K562 (cell line): ENCODE measurements around the gene SETDB1. TPM values are rescaled to one million over a fixed set of nuclear protein-coding genes. Genes with fewer than 3 reads are reported as not detected.
A peak's percentile ranks its signal among the peaks of the same experiment; 100 is the strongest.

ENCODE experiments used
- BRD9 ChIP-seq: fragments of 450-650 bp; IDR thresholded peaks from 2 replicates; pipeline ENCODE4 v1.6.1; 2018; ENCODE audit warnings: low read depth; ENCODE audit not compliant: partially characterized antibody
- FOXK1 ChIP-seq: sonication (generic); formaldehyde crosslinking; IDR thresholded peaks from 2 replicates; pipeline ENCODE4 v1.8.0; 2022; ENCODE audit warnings: missing genetic modification reagents, mild to moderate bottlenecking, borderline replicate concordance
- HDGF ChIP-seq: fragments of 450-650 bp; IDR thresholded peaks from 2 replicates; pipeline ENCODE4 v1.6.1; 2016
- KAT2B ChIP-seq: IDR thresholded peaks from one replicate; pipeline ENCODE4 v1.6.1; 2012; ENCODE audit warnings: low read depth, mild to moderate bottlenecking, control low read depth, inconsistent platforms, low read length, moderate library complexity
- LEF1 ChIP-seq: fragments of 450-650 bp; IDR thresholded peaks from 2 replicates; pipeline ENCODE4 v1.6.1; 2016; ENCODE audit warnings: mild to moderate bottlenecking
- MAZ ChIP-seq, 2 experiments: fragments of 450-650 bp in 1 of 2; sonication (generic) in 1 of 2; formaldehyde crosslinking; IDR thresholded peaks in 1 of 2; conservative IDR thresholded peaks in 1 of 2; 2 replicates each; pipeline versions ENCODE4 v1.4.0 to v1.5.0; 2020; ENCODE audit warnings: mild to moderate bottlenecking in 1 of 2, missing genetic modification reagents in 1 of 2
- NCOA1 ChIP-seq: fragments of 450-650 bp; IDR thresholded peaks from 2 replicates; pipeline ENCODE4 v1.6.1; 2016; ENCODE audit warnings: low read depth
- NR4A1 ChIP-seq, 2 experiments: fragments of 250-450 bp in 1 of 2; fragments of 450-650 bp in 1 of 2; sonication (Bioruptor Pico) in 1 of 2; IDR thresholded peaks; 2 replicates each; pipeline versions ENCODE4 v1.4.0 to v1.6.1; 2016 to 2020; ENCODE audit warnings: mild to moderate bottlenecking in 2 of 2, missing compliant biosample characterization in 1 of 2, missing genetic modification characterization in 1 of 2, moderate library complexity in 1 of 2
- PCBP1 ChIP-seq: fragments of 200-400 bp; formaldehyde crosslinking; IDR thresholded peaks from 2 replicates; pipeline ENCODE4 v1.6.1; 2018; ENCODE audit warnings: mild to moderate bottlenecking, low read depth, low read length; ENCODE audit not compliant: poor library complexity, severe bottlenecking
- RAD51 ChIP-seq: fragments of 450-650 bp; IDR thresholded peaks from 2 replicates; pipeline ENCODE4 v1.7.1; 2016; ENCODE audit warnings: low read depth, mild to moderate bottlenecking, borderline replicate concordance
- TCF7 ChIP-seq: sonication (generic); IDR thresholded peaks from 2 replicates; pipeline ENCODE4 v1.6.1; 2016; ENCODE audit warnings: antibody characterized with exemption, borderline replicate concordance
- ZBTB12 ChIP-seq: fragments of 250-450 bp; sonication (Bioruptor Pico); IDR thresholded peaks from 2 replicates; pipeline ENCODE4 v1.4.0; 2020
- ZFP30 ChIP-seq: fragments of 250-450 bp; sonication (Bioruptor Pico); IDR thresholded peaks from 2 replicates; pipeline ENCODE4 v1.8.0; 2022; ENCODE audit warnings: moderate library complexity, mild to moderate bottlenecking, inconsistent platforms, borderline replicate concordance
- polyA plus RNA-seq, 8 experiments: library from polyadenylated mRNA; depleted of rRNA in 4 of 8; stranded (reverse) in 5 of 8; unstranded in 3 of 8; fragments of >200 nt; fragmentation: Nextera tagmentation in 2 of 8; fragmentation: Illumina TruSeq in 1 of 8; extraction: Ambion mirVana in 2 of 8; extraction: Trizol in 1 of 8; gene quantifications; 2 replicates each; pipeline versions ENCODE4 v1.2.1 to v1.2.3, GENCODE V29; 2011 to 2014; ENCODE audit warnings: inconsistent platforms in 1 of 8, missing spikeins in 1 of 8
- total RNA-seq, 7 experiments: library from RNA; depleted of rRNA in 6 of 7; stranded (reverse); fragments of >200 nt in 6 of 7; fragmentation: Illumina TruSeq in 2 of 7; extraction: Trizol in 2 of 7; gene quantifications; 2 replicates each; pipeline versions ENCODE4 v1.2.1 to v1.2.3, GENCODE V29; 2011 to 2021; ENCODE audit warnings: low replicate concordance in 1 of 7
- TF ChIP-seq, protein P1 (sequence below): fragments of 450-650 bp; formaldehyde crosslinking; IDR thresholded peaks from 2 replicates; pipeline ENCODE4 v1.4.0; 2022; ENCODE audit warnings: missing genetic modification characterization
- TF ChIP-seq, protein P2 (sequence below): sonication (generic); formaldehyde crosslinking; IDR thresholded peaks from 2 replicates; pipeline ENCODE4 v1.8.1; 2023; ENCODE audit warnings: mild to moderate bottlenecking, missing genetic modification reagents
- TF ChIP-seq, protein P3 (sequence below): sonication (generic); formaldehyde crosslinking; IDR thresholded peaks from 2 replicates; pipeline ENCODE4 v1.8.0; 2022; ENCODE audit warnings: missing genetic modification reagents, mild to moderate bottlenecking, borderline replicate concordance
- TF ChIP-seq, protein P4 (sequence below): fragments of 450-650 bp; formaldehyde crosslinking; IDR thresholded peaks from 2 replicates; pipeline ENCODE4 v1.4.0; 2020; ENCODE audit warnings: mild to moderate bottlenecking, moderate library complexity

The SETDB1 gene
- total and polyA plus RNA-seq, 9 of the 15 experiments (the other 6 are each of a cell fraction or from before 2014, with no cell fraction given): 21.5 to 64.4 (median 42.0) TPM

- TF ChIP-seq, protein P1, sequence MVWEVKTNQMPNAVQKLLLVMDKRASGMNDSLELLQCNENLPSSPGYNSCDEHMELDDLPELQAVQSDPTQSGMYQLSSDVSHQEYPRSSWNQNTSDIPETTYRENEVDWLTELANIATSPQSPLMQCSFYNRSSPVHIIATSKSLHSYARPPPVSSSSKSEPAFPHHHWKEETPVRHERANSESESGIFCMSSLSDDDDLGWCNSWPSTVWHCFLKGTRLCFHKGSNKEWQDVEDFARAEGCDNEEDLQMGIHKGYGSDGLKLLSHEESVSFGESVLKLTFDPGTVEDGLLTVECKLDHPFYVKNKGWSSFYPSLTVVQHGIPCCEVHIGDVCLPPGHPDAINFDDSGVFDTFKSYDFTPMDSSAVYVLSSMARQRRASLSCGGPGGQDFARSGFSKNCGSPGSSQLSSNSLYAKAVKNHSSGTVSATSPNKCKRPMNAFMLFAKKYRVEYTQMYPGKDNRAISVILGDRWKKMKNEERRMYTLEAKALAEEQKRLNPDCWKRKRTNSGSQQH (CRISPR knock-in tag): peak; percentile 90
- peak; percentile 75 for TF ChIP-seq LEF1
- peak; percentile 85 for TF ChIP-seq NCOA1
- TF ChIP-seq FOXK1 (CRISPR knock-in tag): no peak
- no peak for TF ChIP-seq KAT2B
- TF ChIP-seq BRD9: peak; percentile 22
- TF ChIP-seq, protein P2, sequence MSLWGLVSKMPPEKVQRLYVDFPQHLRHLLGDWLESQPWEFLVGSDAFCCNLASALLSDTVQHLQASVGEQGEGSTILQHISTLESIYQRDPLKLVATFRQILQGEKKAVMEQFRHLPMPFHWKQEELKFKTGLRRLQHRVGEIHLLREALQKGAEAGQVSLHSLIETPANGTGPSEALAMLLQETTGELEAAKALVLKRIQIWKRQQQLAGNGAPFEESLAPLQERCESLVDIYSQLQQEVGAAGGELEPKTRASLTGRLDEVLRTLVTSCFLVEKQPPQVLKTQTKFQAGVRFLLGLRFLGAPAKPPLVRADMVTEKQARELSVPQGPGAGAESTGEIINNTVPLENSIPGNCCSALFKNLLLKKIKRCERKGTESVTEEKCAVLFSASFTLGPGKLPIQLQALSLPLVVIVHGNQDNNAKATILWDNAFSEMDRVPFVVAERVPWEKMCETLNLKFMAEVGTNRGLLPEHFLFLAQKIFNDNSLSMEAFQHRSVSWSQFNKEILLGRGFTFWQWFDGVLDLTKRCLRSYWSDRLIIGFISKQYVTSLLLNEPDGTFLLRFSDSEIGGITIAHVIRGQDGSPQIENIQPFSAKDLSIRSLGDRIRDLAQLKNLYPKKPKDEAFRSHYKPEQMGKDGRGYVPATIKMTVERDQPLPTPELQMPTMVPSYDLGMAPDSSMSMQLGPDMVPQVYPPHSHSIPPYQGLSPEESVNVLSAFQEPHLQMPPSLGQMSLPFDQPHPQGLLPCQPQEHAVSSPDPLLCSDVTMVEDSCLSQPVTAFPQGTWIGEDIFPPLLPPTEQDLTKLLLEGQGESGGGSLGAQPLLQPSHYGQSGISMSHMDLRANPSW (CRISPR knock-in tag): 0 out of 2 replicates have a peak, but pooled peaks have one; percentile 60
- TF ChIP-seq ZBTB12: no peak
- peak; percentile 79 to 86 for TF ChIP-seq MAZ (CRISPR knock-in tag; conservative IDR thresholded peaks at IDR 0.05 in 1 of 2, IDR thresholded peaks at IDR 0.05 in 1 of 2)
- no peak for TF ChIP-seq NR4A1 (CRISPR knock-in tag; IDR thresholded peaks at IDR 0.05)
- TF ChIP-seq NR4A1 (tag; IDR thresholded peaks at IDR 0.05): no peak
- TF ChIP-seq ZFP30 (CRISPR knock-in tag): no peak
- TF ChIP-seq, protein P3, sequence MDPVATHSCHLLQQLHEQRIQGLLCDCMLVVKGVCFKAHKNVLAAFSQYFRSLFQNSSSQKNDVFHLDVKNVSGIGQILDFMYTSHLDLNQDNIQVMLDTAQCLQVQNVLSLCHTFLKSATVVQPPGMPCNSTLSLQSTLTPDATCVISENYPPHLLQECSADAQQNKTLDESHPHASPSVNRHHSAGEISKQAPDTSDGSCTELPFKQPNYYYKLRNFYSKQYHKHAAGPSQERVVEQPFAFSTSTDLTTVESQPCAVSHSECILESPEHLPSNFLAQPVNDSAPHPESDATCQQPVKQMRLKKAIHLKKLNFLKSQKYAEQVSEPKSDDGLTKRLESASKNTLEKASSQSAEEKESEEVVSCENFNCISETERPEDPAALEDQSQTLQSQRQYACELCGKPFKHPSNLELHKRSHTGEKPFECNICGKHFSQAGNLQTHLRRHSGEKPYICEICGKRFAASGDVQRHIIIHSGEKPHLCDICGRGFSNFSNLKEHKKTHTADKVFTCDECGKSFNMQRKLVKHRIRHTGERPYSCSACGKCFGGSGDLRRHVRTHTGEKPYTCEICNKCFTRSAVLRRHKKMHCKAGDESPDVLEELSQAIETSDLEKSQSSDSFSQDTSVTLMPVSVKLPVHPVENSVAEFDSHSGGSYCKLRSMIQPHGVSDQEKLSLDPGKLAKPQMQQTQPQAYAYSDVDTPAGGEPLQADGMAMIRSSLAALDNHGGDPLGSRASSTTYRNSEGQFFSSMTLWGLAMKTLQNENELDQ (CRISPR knock-in tag): no peak
- TF ChIP-seq TCF7: peak; percentile 49; the same call in 1 of the 2 replicates
- peak; percentile 61; the same call in 1 of the 2 replicates for TF ChIP-seq RAD51
- TF ChIP-seq, protein P4, sequence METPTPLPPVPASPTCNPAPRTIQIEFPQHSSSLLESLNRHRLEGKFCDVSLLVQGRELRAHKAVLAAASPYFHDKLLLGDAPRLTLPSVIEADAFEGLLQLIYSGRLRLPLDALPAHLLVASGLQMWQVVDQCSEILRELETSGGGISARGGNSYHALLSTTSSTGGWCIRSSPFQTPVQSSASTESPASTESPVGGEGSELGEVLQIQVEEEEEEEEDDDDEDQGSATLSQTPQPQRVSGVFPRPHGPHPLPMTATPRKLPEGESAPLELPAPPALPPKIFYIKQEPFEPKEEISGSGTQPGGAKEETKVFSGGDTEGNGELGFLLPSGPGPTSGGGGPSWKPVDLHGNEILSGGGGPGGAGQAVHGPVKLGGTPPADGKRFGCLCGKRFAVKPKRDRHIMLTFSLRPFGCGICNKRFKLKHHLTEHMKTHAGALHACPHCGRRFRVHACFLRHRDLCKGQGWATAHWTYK (CRISPR knock-in tag): 0 out of 2 replicates have a peak, but pooled peaks have one; percentile 56
- TF ChIP-seq PCBP1: no peak
- no peak for TF ChIP-seq HDGF
These were observed at the start of gene SETDB1 (continued) for GRCh38 chr1:150926097-150926741.
